K562 (cell line): Measurements from ENCODE around the gene CYB5R3. TPM values are rescaled to one million over a fixed set of nuclear protein-coding genes. Genes with fewer than 3 reads are reported as not detected.

ENCODE experiments used
- ATAC-seq: fragments of 200-7000 bp; cut with Tn5 transposase; 3 replicates; pipeline ENCODE4 v1.9.1; 2020; ENCODE audit warnings: moderate library complexity
- BruUV-seq: library from RNA; stranded (reverse); fragments of 400-500 nt; replicated peaks from 2 replicates; lab custom pipeline; 2021; lab: Mats Ljungman, UMichigan
- CTCF ChIA-PET: fragments of 300-600 bp; formaldehyde crosslinking; extraction: SDS; loops from one replicate; lab custom pipeline; 2021; ENCODE audit warnings: low intra/inter-chr PET ratio; lab: Yijun Ruan, JAX
- POLR2A ChIA-PET: fragments of 300-600, 350-650 bp; sonication (Branson Sonifier 250); formaldehyde crosslinking; extraction: SDS; loops from one replicate; lab custom pipeline; 2021; ENCODE audit warnings: antibody characterized with exemption, inconsistent platforms; lab: Yijun Ruan, JAX
- DNase-seq, 4 experiments: peaks; one replicate each; pipeline versions ENCODE4 v3.0.0 to v3.0.0-alpha.2; 2011 to 2018; ENCODE audit warnings: low spot score in 3 of 4, mixed read lengths in 3 of 4; ENCODE audit errors: extremely low read depth in 1 of 4
- FAIRE-seq: peaks from 2 replicates; lab custom pipeline; 2011; peaks lifted over from hg19 to GRCh38; lab: Jason Lieb, UNC
- H2AFZ ChIP-seq: 2 replicates; pipeline ENCODE4 v1.6.0; 2011; ENCODE audit warnings: low read depth, low read length, control low read depth, inconsistent platforms
- H3K27ac ChIP-seq: fragments of 200-600 bp; 3 replicates; pipeline ENCODE4 v1.8.0; 2011; ENCODE audit warnings: low read depth, mild to moderate bottlenecking, control low read depth, inconsistent platforms, low read length, moderate library complexity, mixed read lengths; ENCODE audit errors: extremely low read depth
- H3K27me3 ChIP-seq, 2 experiments: fragments of 300-600 bp in 1 of 2; 2 replicates in 1 of 2; 3 replicates in 1 of 2; pipeline versions ENCODE4 v1.6.0 to v1.8.0; 2011; ENCODE audit warnings: inconsistent platforms in 2 of 2, low read length in 2 of 2, mild to moderate bottlenecking in 1 of 2, mixed read lengths in 1 of 2, moderate library complexity in 1 of 2; ENCODE audit not compliant: control insufficient read depth in 2 of 2, insufficient read depth in 2 of 2
- H3K36me3 ChIP-seq: fragments of 300-600 bp; 3 replicates; pipeline ENCODE4 v1.8.0; 2011; ENCODE audit warnings: mild to moderate bottlenecking, low read length, inconsistent platforms; ENCODE audit not compliant: control insufficient read depth, insufficient read depth
- H3K4me1 ChIP-seq, 2 experiments: fragments of 200-600 bp in 1 of 2; replicated peaks in 1 of 2; 2 replicates in 1 of 2; 3 replicates in 1 of 2; pipeline versions ENCODE4 v1.5.1 to v1.8.0; 2011; ENCODE audit warnings: inconsistent platforms in 2 of 2, low read length in 2 of 2, mild to moderate bottlenecking in 1 of 2, mixed read lengths in 1 of 2, moderate library complexity in 1 of 2; ENCODE audit not compliant: control insufficient read depth in 2 of 2, insufficient read depth in 2 of 2
- H3K4me2 ChIP-seq: 2 replicates; pipeline ENCODE4 v1.6.1; 2011; ENCODE audit warnings: low read length, control low read depth, inconsistent platforms, mixed read lengths; ENCODE audit not compliant: insufficient read depth
- H3K4me3 ChIP-seq: fragments of 200-600 bp; sonication (generic), shearing (Covaris generic); 2 replicates; pipeline ENCODE4 v1.5.1; 2016; ENCODE audit warnings: control low read depth, inconsistent platforms
- H3K79me2 ChIP-seq: fragments of 200-600 bp; 3 replicates; pipeline ENCODE4 v1.8.0; 2011; ENCODE audit warnings: low read length, inconsistent platforms; ENCODE audit not compliant: control insufficient read depth, insufficient read depth
- H3K9ac ChIP-seq, 2 experiments: 2 replicates each; pipeline versions ENCODE4 v1.6.0 to v1.6.1; 2011; ENCODE audit warnings: low read depth in 2 of 2, low read length in 2 of 2, control low read depth in 1 of 2, inconsistent platforms in 1 of 2, mild to moderate bottlenecking in 1 of 2, mixed read lengths in 1 of 2; ENCODE audit not compliant: insufficient read depth in 1 of 2
- H3K9me1 ChIP-seq: one replicate; pipeline ENCODE4 v1.6.0; 2011; ENCODE audit warnings: inconsistent platforms, mild to moderate bottlenecking, low read length, moderate library complexity; ENCODE audit not compliant: control insufficient read depth, insufficient read depth
- H3K9me3 ChIP-seq: replicated peaks from 2 replicates; pipeline ENCODE4 v1.5.1; 2011; ENCODE audit warnings: low read depth, low read length, inconsistent platforms; ENCODE audit not compliant: control insufficient read depth, insufficient read depth
- H4K20me1 ChIP-seq: replicated peaks from 2 replicates; pipeline ENCODE4 v1.6.1; 2011; ENCODE audit warnings: low read length, inconsistent platforms, mixed read lengths; ENCODE audit not compliant: control insufficient read depth, insufficient read depth
- PHTF2 ChIP-seq: fragments of 250-450 bp; sonication (Bioruptor Pico); IDR thresholded peaks from 2 replicates; pipeline ENCODE4 v1.5.0; 2021; ENCODE audit warnings: mild to moderate bottlenecking
- RBM14 ChIP-seq: fragments of 200-400 bp; formaldehyde crosslinking; IDR thresholded peaks from 2 replicates; pipeline ENCODE4 v1.6.1; 2018; ENCODE audit warnings: low read depth, mild to moderate bottlenecking, low read length, moderate library complexity, borderline replicate concordance; ENCODE audit not compliant: insufficient read depth
- ZKSCAN1 ChIP-seq: fragments of 150-350 bp; IDR thresholded peaks from 2 replicates; pipeline ENCODE4 v1.6.1; 2016; ENCODE audit warnings: low read depth, low read length
- ZNF584 ChIP-seq: fragments of 200-800 bp; sonication (Bioruptor generic); IDR thresholded peaks from 2 replicates; pipeline ENCODE4 v1.6.1; 2016; ENCODE audit warnings: low read depth, mild to moderate bottlenecking, missing genetic modification characterization, missing compliant biosample characterization
- ZNF79 ChIP-seq: fragments of 250-450 bp; sonication (Bioruptor Pico); IDR thresholded peaks from 2 replicates; pipeline ENCODE4 v1.4.0; 2020; ENCODE audit warnings: low read depth, mild to moderate bottlenecking, moderate library complexity
- WGBS: fragments of 100-300 bp; shearing (Covaris generic); methylation state at CpG from one replicate; pipeline ENCODE4 v1.1.6; 2016; ENCODE audit warnings: low coverage, mixed read lengths; ENCODE audit not compliant: insufficient coverage; ENCODE audit errors: missing lambda C conversion rate; 5-methylcytosine and 5-hydroxymethylcytosine counted together
- in situ Hi-C: fragments of 300-500 bp; cut with MboI; formaldehyde crosslinking; loops from 4 replicates; pipeline ENCODE4 v1.15.0; 2018; ENCODE audit warnings: inconsistent platforms, mixed read lengths
- intact Hi-C: fragments of 100-400 bp; cut with micrococcal nuclease; formaldehyde crosslinking; loops from 2 replicates; pipeline ENCODE4 v1.14.2; 2022
- polyA plus RNA-seq, 8 experiments: library from polyadenylated mRNA; depleted of rRNA in 4 of 8; stranded (reverse) in 5 of 8; unstranded in 3 of 8; fragments of >200 nt; fragmentation: Nextera tagmentation in 2 of 8; fragmentation: Illumina TruSeq in 1 of 8; extraction: Ambion mirVana in 2 of 8; extraction: Trizol in 1 of 8; gene quantifications; 2 replicates each; pipeline versions ENCODE4 v1.2.1 to v1.2.3, GENCODE V29; 2011 to 2014; ENCODE audit warnings: inconsistent platforms in 1 of 8, missing spikeins in 1 of 8
- total RNA-seq, 7 experiments: library from RNA; depleted of rRNA in 6 of 7; stranded (reverse); fragments of >200 nt in 6 of 7; fragmentation: Illumina TruSeq in 2 of 7; extraction: Trizol in 2 of 7; gene quantifications; 2 replicates each; pipeline versions ENCODE4 v1.2.1 to v1.2.3, GENCODE V29; 2011 to 2021; ENCODE audit warnings: low replicate concordance in 1 of 7
- TF ChIP-seq, protein P1 (sequence below), 3 experiments: fragments of 200-800 bp in 1 of 3; sonication (Bioruptor generic) in 1 of 3; sonication (generic) in 1 of 3; formaldehyde crosslinking in 1 of 3; IDR thresholded peaks; 2 replicates each; pipeline versions ENCODE4 v1.6.1 to v1.8.0; 2016 to 2022; ENCODE audit warnings: mild to moderate bottlenecking in 2 of 3, missing compliant biosample characterization in 2 of 3, missing genetic modification characterization in 2 of 3, missing genetic modification reagents in 1 of 3
- TF ChIP-seq, protein P2 (sequence below): IDR thresholded peaks from 3 replicates; pipeline ENCODE4 v1.6.1; 2011; ENCODE audit warnings: borderline replicate concordance, mild to moderate bottlenecking; ENCODE audit not compliant: insufficient read length, insufficient read depth
- TF ChIP-seq, protein P3 (sequence below): sonication (generic); formaldehyde crosslinking; IDR thresholded peaks from 2 replicates; pipeline ENCODE4 v1.8.0; 2022; ENCODE audit warnings: missing genetic modification reagents, mild to moderate bottlenecking, moderate library complexity, borderline replicate concordance

The CYB5R3 gene
- total and polyA plus RNA-seq, 9 of the 15 experiments (the other 6 are each of a cell fraction or from before 2014, with no cell fraction given): 1.4 to 66.8 (median 23.4) TPM

DNA sequence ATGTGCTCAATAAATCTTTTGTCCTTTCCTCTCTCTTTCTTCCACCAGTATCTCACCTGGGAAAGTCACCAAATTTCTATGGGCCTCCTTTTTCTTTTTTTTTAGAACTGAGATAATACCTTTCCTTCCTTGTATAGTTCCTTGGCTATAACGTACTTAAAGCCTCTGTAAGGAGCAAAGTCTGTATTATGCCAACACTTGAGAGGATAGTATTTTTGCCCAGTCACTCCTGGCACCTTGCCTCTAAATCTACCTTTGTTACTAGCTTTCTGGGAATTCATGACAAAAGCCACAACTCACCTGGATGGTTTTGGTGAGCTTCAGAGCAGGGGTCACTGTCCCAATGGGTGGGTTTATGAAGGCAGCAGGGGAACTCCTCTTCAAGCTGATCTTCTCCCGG, 46.7 kb downstream of the CYB5R3 start:
- TF ChIP-seq, protein P1, sequence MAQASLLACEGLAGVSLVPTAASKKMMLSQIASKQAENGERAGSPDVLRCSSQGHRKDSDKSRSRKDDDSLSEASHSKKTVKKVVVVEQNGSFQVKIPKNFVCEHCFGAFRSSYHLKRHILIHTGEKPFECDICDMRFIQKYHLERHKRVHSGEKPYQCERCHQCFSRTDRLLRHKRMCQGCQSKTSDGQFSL (CRISPR knock-in tag; IDR thresholded peaks at IDR 0.05): no peak
- TF ChIP-seq, protein P1 (tag; IDR thresholded peaks at IDR 0.05): no peak
- TF ChIP-seq ZNF79 (CRISPR knock-in tag): no peak
- TF ChIP-seq, protein P2, sequence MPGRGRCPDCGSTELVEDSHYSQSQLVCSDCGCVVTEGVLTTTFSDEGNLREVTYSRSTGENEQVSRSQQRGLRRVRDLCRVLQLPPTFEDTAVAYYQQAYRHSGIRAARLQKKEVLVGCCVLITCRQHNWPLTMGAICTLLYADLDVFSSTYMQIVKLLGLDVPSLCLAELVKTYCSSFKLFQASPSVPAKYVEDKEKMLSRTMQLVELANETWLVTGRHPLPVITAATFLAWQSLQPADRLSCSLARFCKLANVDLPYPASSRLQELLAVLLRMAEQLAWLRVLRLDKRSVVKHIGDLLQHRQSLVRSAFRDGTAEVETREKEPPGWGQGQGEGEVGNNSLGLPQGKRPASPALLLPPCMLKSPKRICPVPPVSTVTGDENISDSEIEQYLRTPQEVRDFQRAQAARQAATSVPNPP: no peak
- no peak for TF ChIP-seq ZNF584 (CRISPR knock-in tag)
- no peak for TF ChIP-seq PHTF2 (CRISPR knock-in tag)
- TF ChIP-seq RBM14: no peak
- no peak for TF ChIP-seq ZKSCAN1
- TF ChIP-seq, protein P3, sequence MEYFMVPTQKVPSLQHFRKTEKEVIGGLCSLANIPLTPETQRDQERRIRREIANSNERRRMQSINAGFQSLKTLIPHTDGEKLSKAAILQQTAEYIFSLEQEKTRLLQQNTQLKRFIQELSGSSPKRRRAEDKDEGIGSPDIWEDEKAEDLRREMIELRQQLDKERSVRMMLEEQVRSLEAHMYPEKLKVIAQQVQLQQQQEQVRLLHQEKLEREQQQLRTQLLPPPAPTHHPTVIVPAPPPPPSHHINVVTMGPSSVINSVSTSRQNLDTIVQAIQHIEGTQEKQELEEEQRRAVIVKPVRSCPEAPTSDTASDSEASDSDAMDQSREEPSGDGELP (CRISPR knock-in tag): no peak
- TF ChIP-seq, all 486 proteins: peak for 0
- CTCF ChIA-PET: no interaction called here
- Histone ChIP-seq H3K27me3 (no peaks in the 10 kb centered on the region), H3K9me3 (no peaks in the 10 kb centered on the region), H3K4me2 (no peak overlapping the region), H3K36me3 (peaks cover 66% of the 10 kb centered on the region; the same call in 2 of the 3 replicates), H3K9ac (no peak overlapping the region), H3K4me3 (no peak overlapping the region), H4K20me1 (no peaks in the 10 kb centered on the region), H3K27ac (no peak overlapping the region), H3K4me1 (no peaks in the 10 kb centered on the region), H3K79me2 (peaks cover 47% of the 10 kb centered on the region), H2AFZ (no peak overlapping the region), H3K9me1 (no peaks in the 10 kb centered on the region)
- no peak for ATAC-seq
- intact Hi-C loops (no loop called here), in situ Hi-C loops (no loop called here)
- no TSS peak for BruUV-seq
- no peak for DNase-seq
- FAIRE-seq: no peak
- 92% methylated on average over 2 of the region's 2 CpGs for WGBS
- POLR2A ChIA-PET: no interaction called here
